Panc1 (cell line): ENCODE results near the gene WASF2. TPM values are rescaled to one million over a fixed set of nuclear protein-coding genes. Genes with fewer than 3 reads are reported as not detected.

ENCODE experiments used
- ATAC-seq: fragments of 200-7000 bp; cut with Tn5 transposase; 2 replicates; pipeline ENCODE4 v1.9.1; 2020; ENCODE audit warnings: mild to moderate bottlenecking, moderate library complexity
- BruUV-seq: library from RNA; stranded (reverse); fragments of 400-500 nt; replicated peaks from 2 replicates; lab custom pipeline; 2021; lab: Mats Ljungman, UMichigan
- CTCF ChIA-PET: fragments of 300-600 bp; sonication (Branson Sonifier 250); formaldehyde crosslinking; loops from one replicate; lab custom pipeline; 2022; ENCODE audit warnings: antibody characterized with exemption; lab: Charles Lee
- POLR2A ChIA-PET: fragments of 300-600 bp; sonication (Branson Sonifier 250); formaldehyde crosslinking; loops from one replicate; lab custom pipeline; 2022; ENCODE audit warnings: antibody characterized with exemption; lab: Charles Lee
- DNase-seq: peaks from one replicate; pipeline ENCODE4 v3.0.0-alpha.2; 2010; ENCODE audit warnings: low read depth, low spot score
- H3K27ac ChIP-seq: 2 replicates; pipeline ENCODE4 v1.5.1; 2011; ENCODE audit warnings: mild to moderate bottlenecking, low read length, inconsistent platforms
- H3K27me3 ChIP-seq: fragments of 200-500 bp; sonication (Bioruptor generic); 2 replicates; pipeline ENCODE4 v1.6.0; 2014; ENCODE audit warnings: low read length, inconsistent platforms; ENCODE audit not compliant: control insufficient read depth, insufficient read depth
- H3K36me3 ChIP-seq: fragments of 200-500 bp; sonication (Bioruptor generic); 2 replicates; pipeline ENCODE4 v1.5.1; 2014; ENCODE audit warnings: inconsistent platforms, mild to moderate bottlenecking, low read length, moderate library complexity; ENCODE audit not compliant: control insufficient read depth, insufficient read depth
- H3K4me1 ChIP-seq: 2 replicates; pipeline ENCODE4 v1.5.1; 2011; ENCODE audit warnings: inconsistent platforms, mild to moderate bottlenecking, low read length, moderate library complexity; ENCODE audit not compliant: control insufficient read depth, insufficient read depth
- H3K4me3 ChIP-seq, 2 experiments: 2 replicates each; pipeline ENCODE4 v1.5.1; 2011 to 2012; ENCODE audit warnings: low read depth in 2 of 2, low read length in 2 of 2, mild to moderate bottlenecking in 2 of 2, inconsistent platforms in 1 of 2, moderate library complexity in 1 of 2
- H3K9me3 ChIP-seq: fragments of 200-500 bp; sonication (Bioruptor generic); 2 replicates; pipeline ENCODE4 v1.5.1; 2014; ENCODE audit warnings: low read depth, mild to moderate bottlenecking, inconsistent platforms, low read length, moderate library complexity; ENCODE audit not compliant: control insufficient read depth, insufficient read depth
- CTCF ChIP-seq: fragments of 450-650 bp; IDR thresholded peaks from 2 replicates; pipeline ENCODE4 v1.5.1; 2017; ENCODE audit warnings: mild to moderate bottlenecking
- POLR2AphosphoS5 ChIP-seq: IDR thresholded peaks from 2 replicates; pipeline ENCODE4 v1.6.1; 2012; ENCODE audit warnings: mild to moderate bottlenecking, low read depth, low read length, moderate library complexity
- REST ChIP-seq, 2 experiments: IDR thresholded peaks; 2 replicates each; pipeline ENCODE4 v1.6.1; 2011 to 2012; ENCODE audit warnings: low read depth in 2 of 2, control low read depth in 1 of 2, low read length in 1 of 2, mild to moderate bottlenecking in 1 of 2, moderate library complexity in 1 of 2; ENCODE audit not compliant: insufficient read depth in 1 of 2
- SIN3A ChIP-seq: IDR thresholded peaks from 2 replicates; pipeline ENCODE4 v1.6.1; 2012; ENCODE audit warnings: low read depth, mild to moderate bottlenecking, low read length, moderate library complexity, borderline replicate concordance; ENCODE audit not compliant: insufficient read depth
- TCF7L2 ChIP-seq: IDR thresholded peaks from 2 replicates; pipeline ENCODE4 v1.6.1; 2011; ENCODE audit warnings: mild to moderate bottlenecking, low read depth, low read length, inconsistent platforms
- in situ Hi-C: cut with HindIII; loops from 2 replicates; pipeline ENCODE4 v1.10.0; 2016; ENCODE audit warnings: low sequenced_read_pairs, low pct_unique_long_range_greater_than_20kb
- intact Hi-C: fragments of 100-400 bp; cut with micrococcal nuclease; formaldehyde crosslinking; loops from one replicate; pipeline ENCODE4 v1.10.0; 2022; ENCODE audit not compliant: unreplicated experiment
- total RNA-seq: library from RNA; stranded (reverse); gene quantifications from one replicate; pipeline ENCODE4 v1.2.1, GENCODE V29; 2021; ENCODE audit not compliant: unreplicated experiment

The WASF2 gene
- total RNA-seq, 1 experiment from 2014 or later: 121 TPM

- no peak for ATAC-seq
- H3K36me3 ChIP-seq: no peaks in the 10 kb centered on the region
- in situ Hi-C loops (no loop called here), intact Hi-C loops (no loop called here)
- H3K27ac ChIP-seq: no peak overlapping the region
- ChIA-PET CTCF (interaction anchor here (0.6 kb wide), 1 partner anchor 1219 kb away, joined by 8 read pairs; no protein-coding TSS in a partner anchor), POLR2A (interaction anchor here (0.6 kb wide), 1 partner anchor 299 kb away, joined by 3 read pairs; no protein-coding TSS in a partner anchor)
- no peaks in the 10 kb centered on the region for H3K9me3 ChIP-seq
- H3K4me1 ChIP-seq: peaks cover 10% of the 10 kb centered on the region; the same call in 1 of the 2 replicates
- no peak overlapping the region for H3K4me3 ChIP-seq
- no peak for DNase-seq
- no peaks in the 10 kb centered on the region for H3K27me3 ChIP-seq
- no peak for TF ChIP-seq SIN3A
- TF ChIP-seq TCF7L2: no peak
- no peak for TF ChIP-seq REST (IDR thresholded peaks at IDR 0.05; ENCODE audit: insufficient read depth in 1 of 2, low read depth in 2 of 2, low read length in 1 of 2)
- TF ChIP-seq CTCF: no peak
- no peak for TF ChIP-seq POLR2AphosphoS5
- no TSS peak for BruUV-seq
Observed at GRCh38 chr1:27518808-27519207, 28.8 kb upstream of the WASF2 start.

GRCh38 chr1:27517907-27518718, 28.1 kb upstream of the WASF2 start:
- no TSS peak for BruUV-seq
- DNase-seq (no peak), ATAC-seq (no peak)
- H3K36me3 ChIP-seq: no peaks in the 10 kb centered on the region
- TF ChIP-seq SIN3A: no peak
- no peak for TF ChIP-seq TCF7L2
- no peak for TF ChIP-seq CTCF
- TF ChIP-seq REST (IDR thresholded peaks at IDR 0.05; ENCODE audit: insufficient read depth in 1 of 2, low read depth in 2 of 2, low read length in 1 of 2): no peak
- no peak for TF ChIP-seq POLR2AphosphoS5
- no peak overlapping the region for H3K27ac ChIP-seq
- no peaks in the 10 kb centered on the region for H3K9me3 ChIP-seq
- H3K27me3 ChIP-seq: no peaks in the 10 kb centered on the region
- H3K4me1 ChIP-seq: peaks cover 10% of the 10 kb centered on the region; the same call in 1 of the 2 replicates
- ChIA-PET POLR2A (interaction anchor here (0.6 kb wide), 1 partner anchor 299 kb away, joined by 3 read pairs; no protein-coding TSS in a partner anchor), CTCF (no interaction called here)
- in situ Hi-C loops: no loop called here
- intact Hi-C loops: no loop called here
- no peak overlapping the region for H3K4me3 ChIP-seq
